KOPT-K1 (cell line): Measurements from ENCODE around the gene A1CF.
"Not testable (repeated sequence)": the region's sequence is repeated elsewhere in the genome, so short reads cannot be mapped to it uniquely, and the experiment has no call there.

ENCODE experiments used
- H3K27ac ChIP-seq: fragments of 200-600 bp; sonication (generic); 2 replicates; pipeline ENCODE4 v1.5.1; 2016; ENCODE audit warnings: antibody characterized with exemption, mild to moderate bottlenecking, low read depth, low read length; ENCODE audit not compliant: poor library complexity, severe bottlenecking
- H3K36me3 ChIP-seq: fragments of 200-600 bp; sonication (generic); 2 replicates; pipeline ENCODE4 v1.5.1; 2017; ENCODE audit warnings: antibody characterized with exemption, mild to moderate bottlenecking, low read length, moderate library complexity; ENCODE audit not compliant: insufficient read depth
- H3K9me3 ChIP-seq: fragments of 200-600 bp; sonication (generic); 2 replicates; pipeline ENCODE4 v1.5.1; 2017; ENCODE audit warnings: antibody characterized with exemption, low read length, mild to moderate bottlenecking; ENCODE audit not compliant: insufficient read depth, poor library complexity, severe bottlenecking

Gene A1CF

GRCh38 chr10:50782017-50782416 lies 103.4 kb downstream of the A1CF start:
- H3K36me3 ChIP-seq, H3K9me3 ChIP-seq, H3K27ac ChIP-seq: not testable (repeated sequence)

- not testable (repeated sequence) for H3K36me3 ChIP-seq, H3K27ac ChIP-seq, H3K9me3 ChIP-seq
These were observed 105.4 kb downstream of the A1CF start for GRCh38 chr10:50780036-50780435.

- not testable (repeated sequence) for H3K27ac ChIP-seq
These were observed 110.6 kb downstream of the A1CF start for GRCh38 chr10:50774868-50775267.

DNA sequence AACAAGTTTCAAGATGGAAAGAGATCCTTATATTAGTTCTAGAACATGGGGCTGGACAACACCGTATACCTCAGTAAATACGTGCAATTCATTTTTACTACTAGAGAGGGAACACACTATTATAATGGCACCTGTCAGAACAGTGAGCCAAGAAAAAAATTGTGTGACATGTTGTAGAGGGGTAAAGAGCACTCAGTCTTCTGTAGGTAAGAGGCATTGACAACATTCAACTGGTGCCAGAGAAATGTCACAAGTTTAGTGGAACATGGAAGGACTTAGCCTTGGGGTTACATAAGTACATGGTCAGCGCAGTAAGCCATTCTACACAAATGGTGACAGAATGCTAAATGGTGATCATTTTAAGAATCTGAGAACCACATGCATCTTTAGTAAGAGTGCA lies 113.4 kb downstream of the A1CF start:
- H3K9me3 ChIP-seq, H3K27ac ChIP-seq, H3K36me3 ChIP-seq: not testable (repeated sequence)

More at GRCh38 chr10:50774868-50775267, 110.6 kb downstream of the A1CF start:
- not testable (repeated sequence) for H3K36me3 ChIP-seq, H3K9me3 ChIP-seq

DNA sequence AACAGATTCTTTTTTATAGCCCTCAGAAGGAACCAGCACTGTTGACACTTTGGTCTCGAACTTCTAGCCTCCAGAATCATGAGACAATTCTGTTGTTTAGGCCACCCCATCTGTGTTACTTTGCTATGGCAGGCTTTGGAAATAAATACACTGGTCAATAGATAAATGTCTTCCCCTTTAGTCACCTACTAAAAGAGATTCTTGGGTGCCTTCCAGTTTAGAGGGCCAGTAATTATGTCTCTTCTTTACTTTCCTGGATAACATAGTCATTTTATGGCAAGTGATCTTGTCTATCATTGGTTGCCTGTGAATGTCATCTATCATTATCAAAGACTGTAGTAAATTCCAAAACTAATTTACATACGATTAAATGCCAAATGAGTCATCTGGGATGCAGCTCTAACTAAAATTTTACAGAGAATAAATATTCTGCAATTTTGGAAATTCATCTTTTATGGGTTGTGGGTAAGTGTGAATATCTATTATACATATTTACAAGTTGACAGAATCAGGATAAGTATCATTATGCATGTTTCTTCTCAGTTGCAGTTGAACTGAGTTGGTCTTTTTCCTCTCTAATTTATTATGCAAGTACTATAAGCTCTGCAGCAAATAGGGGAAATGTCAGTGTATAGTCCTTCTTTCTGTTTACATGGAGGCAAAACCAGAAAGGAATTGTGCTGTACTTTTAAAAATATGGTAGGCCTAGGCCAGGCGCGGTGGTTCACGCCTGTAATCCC lies 118.5 kb downstream of the A1CF start:
- not testable (repeated sequence) for H3K9me3 ChIP-seq, H3K27ac ChIP-seq, H3K36me3 ChIP-seq
